Astrocyte (in vitro differentiated cells and primary cell): ENCODE results near the gene TGIF2. TPM values are rescaled to one million over a fixed set of nuclear protein-coding genes. Genes with fewer than 3 reads are reported as not detected.
A peak's percentile ranks its signal among the peaks of the same experiment; 100 is the strongest.

Experiments used
- DNase-seq: peaks from one replicate; pipeline ENCODE4 v3.0.0-alpha.2; 2010; ENCODE audit warnings: low read depth
- FAIRE-seq: peaks from 2 replicates; lab custom pipeline; 2011; peaks lifted over from hg19 to GRCh38; lab: Jason Lieb, UNC
- H2AFZ ChIP-seq: 2 replicates; pipeline ENCODE4 v1.6.0; 2012; ENCODE audit warnings: low read depth, low read length, inconsistent platforms
- H3K27ac ChIP-seq: 2 replicates; pipeline ENCODE4 v1.5.1; 2011; ENCODE audit warnings: low read depth, low read length, inconsistent platforms
- H3K27me3 ChIP-seq: 2 replicates; pipeline ENCODE4 v1.6.0; 2011; ENCODE audit warnings: low read length, inconsistent platforms; ENCODE audit not compliant: insufficient read depth
- H3K36me3 ChIP-seq: 2 replicates; pipeline ENCODE4 v1.5.1; 2011; ENCODE audit warnings: low read length, inconsistent platforms; ENCODE audit not compliant: insufficient read depth
- H3K4me1 ChIP-seq: 2 replicates; pipeline ENCODE4 v1.5.1; 2011; ENCODE audit warnings: low read length, inconsistent platforms; ENCODE audit not compliant: insufficient read depth
- H3K4me2 ChIP-seq: 2 replicates; pipeline ENCODE4 v1.6.0; 2012; ENCODE audit warnings: low read length, inconsistent platforms
- H3K4me3 ChIP-seq: 2 replicates; pipeline ENCODE4 v1.5.1; 2011; ENCODE audit warnings: low read depth, mild to moderate bottlenecking, low read length, inconsistent platforms; ENCODE audit not compliant: insufficient read depth
- H3K79me2 ChIP-seq: 2 replicates; pipeline ENCODE4 v1.6.0; 2012; ENCODE audit warnings: mild to moderate bottlenecking, low read length, inconsistent platforms; ENCODE audit not compliant: insufficient read depth
- H3K9ac ChIP-seq: 2 replicates; pipeline ENCODE4 v1.6.0; 2012; ENCODE audit warnings: mild to moderate bottlenecking, low read length, inconsistent platforms
- H3K9me3 ChIP-seq: 2 replicates; pipeline ENCODE4 v1.5.1; 2012; ENCODE audit warnings: low read depth, mild to moderate bottlenecking, low read length, inconsistent platforms; ENCODE audit not compliant: insufficient read depth
- H4K20me1 ChIP-seq: 2 replicates; pipeline ENCODE4 v1.6.0; 2012; ENCODE audit warnings: low read length, inconsistent platforms; ENCODE audit not compliant: insufficient read depth
- H3K27ac Mint-ChIP-seq: one replicate; pipeline ENCODE4 v1.8.0; 2021; ENCODE audit warnings: mild to moderate bottlenecking, mixed read lengths; ENCODE audit not compliant: unreplicated experiment
- H3K27me3 Mint-ChIP-seq: one replicate; pipeline ENCODE4 v1.8.0; 2021; ENCODE audit warnings: low read depth, mixed read lengths; ENCODE audit not compliant: unreplicated experiment
- H3K36me3 Mint-ChIP-seq: one replicate; pipeline ENCODE4 v1.8.0; 2021; ENCODE audit warnings: low read depth, mixed read lengths; ENCODE audit not compliant: unreplicated experiment
- H3K4me1 Mint-ChIP-seq: one replicate; pipeline ENCODE4 v1.8.0; 2021; ENCODE audit warnings: low read depth, mixed read lengths; ENCODE audit not compliant: unreplicated experiment
- H3K4me3 Mint-ChIP-seq: one replicate; pipeline ENCODE4 v1.8.0; 2021; ENCODE audit warnings: mild to moderate bottlenecking, moderate library complexity, mixed read lengths; ENCODE audit not compliant: unreplicated experiment
- H3K9me3 Mint-ChIP-seq: one replicate; pipeline ENCODE4 v1.8.0; 2021; ENCODE audit warnings: mild to moderate bottlenecking, mixed read lengths; ENCODE audit not compliant: unreplicated experiment
- CTCF ChIP-seq: IDR thresholded peaks from 2 replicates; pipeline ENCODE4 v1.5.1; 2011; ENCODE audit warnings: low read depth, mild to moderate bottlenecking, inconsistent platforms, low read length, moderate library complexity; ENCODE audit not compliant: insufficient read depth
- EZH2 ChIP-seq: IDR thresholded peaks from 2 replicates; pipeline ENCODE4 v1.6.1; 2012; ENCODE audit warnings: mild to moderate bottlenecking, low read length, inconsistent platforms; ENCODE audit not compliant: insufficient read depth
- total RNA-seq: library from RNA; stranded (reverse); gene quantifications from 2 replicates; pipeline ENCODE4 v1.2.1, GENCODE V29; 2021

Gene TGIF2
- total RNA-seq, 1 donor from 2014 or later = 24.4 TPM

GRCh38 chr20:36631646-36632045, 58.2 kb downstream of the TGIF2 start:
- no peak overlapping the region for H3K9ac ChIP-seq
- H3K27me3 Mint-ChIP-seq = peaks cover 14% of the 10 kb centered on the region
- H3K9me3 Mint-ChIP-seq = no peaks in the 10 kb centered on the region
- H3K9me3 ChIP-seq = no peaks in the 10 kb centered on the region
- DNase-seq = no peak
- peaks cover 17% of the 10 kb centered on the region for H3K4me1 Mint-ChIP-seq
- no peaks in the 10 kb centered on the region for H3K4me1 ChIP-seq
- H3K36me3 Mint-ChIP-seq = peaks cover 6% of the 10 kb centered on the region
- peak overlapping the region; percentile 66 for H3K27ac Mint-ChIP-seq
- no peak for FAIRE-seq
- no peaks in the 10 kb centered on the region for H3K36me3 ChIP-seq
- H3K79me2 ChIP-seq = no peaks in the 10 kb centered on the region
- H3K27me3 ChIP-seq = no peaks in the 10 kb centered on the region
- TF ChIP-seq EZH2 = no peak
- no peak for TF ChIP-seq CTCF
- no peak overlapping the region for H3K4me3 ChIP-seq
- no peak overlapping the region for H3K4me3 Mint-ChIP-seq
- H3K4me2 ChIP-seq = no peak overlapping the region
- no peaks in the 10 kb centered on the region for H4K20me1 ChIP-seq
- no peak overlapping the region for H2AFZ ChIP-seq
- H3K27ac ChIP-seq = no peak overlapping the region

DNA sequence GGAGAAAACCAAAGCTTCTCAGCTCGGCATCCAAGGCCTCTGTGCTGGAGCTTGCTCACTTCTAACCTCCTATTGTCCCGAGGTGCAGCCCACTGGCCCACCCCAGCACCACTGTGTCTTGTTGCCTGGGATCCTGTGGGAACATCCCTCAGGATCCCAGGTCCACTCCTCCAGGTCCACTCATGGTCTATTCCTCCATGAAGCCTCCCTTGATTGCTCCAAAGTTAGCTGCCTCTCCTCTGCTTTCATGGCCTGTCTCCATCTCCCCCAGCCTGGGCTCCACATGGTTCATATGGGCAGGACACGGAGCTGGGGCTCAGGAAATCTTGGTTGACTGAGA, 58.7 kb downstream of the TGIF2 start:
- no peak for FAIRE-seq
- Histone ChIP-seq H3K4me3 (no peak overlapping the region), H3K27ac (no peak overlapping the region), H3K36me3 (no peaks in the 10 kb centered on the region), H2AFZ (no peak overlapping the region), H4K20me1 (no peaks in the 10 kb centered on the region), H3K4me2 (no peak overlapping the region), H3K79me2 (no peaks in the 10 kb centered on the region), H3K9me3 (no peaks in the 10 kb centered on the region), H3K27me3 (no peaks in the 10 kb centered on the region), H3K4me1 (no peaks in the 10 kb centered on the region), H3K9ac (no peak overlapping the region)
- no peak for DNase-seq
- TF ChIP-seq CTCF = no peak
- no peak for TF ChIP-seq EZH2
- H3K27ac Mint-ChIP-seq = peak overlapping the region; percentile 66
- H3K4me1 Mint-ChIP-seq = peaks cover 16% of the 10 kb centered on the region
- peaks cover 12% of the 10 kb centered on the region for H3K27me3 Mint-ChIP-seq
- H3K36me3 Mint-ChIP-seq = peaks cover 6% of the 10 kb centered on the region
- H3K9me3 Mint-ChIP-seq = no peaks in the 10 kb centered on the region
- H3K4me3 Mint-ChIP-seq = no peak overlapping the region

- no peaks in the 10 kb centered on the region for H3K9me3 ChIP-seq
- H3K9ac ChIP-seq = no peak overlapping the region
- peaks cover 16% of the 10 kb centered on the region for H3K4me1 Mint-ChIP-seq
- DNase-seq = no peak
- no peak overlapping the region for H3K4me3 Mint-ChIP-seq
- H3K27me3 Mint-ChIP-seq = peaks cover 12% of the 10 kb centered on the region
- no peak overlapping the region for H2AFZ ChIP-seq
- H3K9me3 Mint-ChIP-seq = no peaks in the 10 kb centered on the region
- no peak overlapping the region for H3K4me3 ChIP-seq
- no peak overlapping the region for H3K4me2 ChIP-seq
- no peaks in the 10 kb centered on the region for H4K20me1 ChIP-seq
- TF ChIP-seq EZH2 (no peak), CTCF (no peak)
- no peaks in the 10 kb centered on the region for H3K36me3 ChIP-seq
- no peak overlapping the region for H3K27ac ChIP-seq
- FAIRE-seq = no peak
- H3K27me3 ChIP-seq = no peaks in the 10 kb centered on the region
- no peaks in the 10 kb centered on the region for H3K4me1 ChIP-seq
- H3K27ac Mint-ChIP-seq = no peak overlapping the region
- no peaks in the 10 kb centered on the region for H3K79me2 ChIP-seq
- peaks cover 6% of the 10 kb centered on the region for H3K36me3 Mint-ChIP-seq
Observed at GRCh38 chr20:36632487-36633284, 59.3 kb downstream of the TGIF2 start.
